Fibroblast of mammary gland (primary cell): ENCODE measurements around the gene OXSM.

Source experiments
- DNase-seq: peaks from one replicate; pipeline ENCODE4 v3.0.0-alpha.2; 2010; ENCODE audit warnings: low read depth
- H3K4me3 ChIP-seq: 2 replicates; pipeline ENCODE4 v1.5.1; 2011; ENCODE audit warnings: low read depth, mild to moderate bottlenecking, low read length, moderate library complexity; ENCODE audit not compliant: control insufficient read depth
- CTCF ChIP-seq: conservative IDR thresholded peaks from 2 replicates; pipeline ENCODE4 v1.5.1; 2011; ENCODE audit warnings: low read depth, low read length, inconsistent platforms; ENCODE audit not compliant: control insufficient read depth, insufficient read depth

OXSM gene

GRCh38 chr3:25820366-25820765 is 30.5 kb downstream of the OXSM start:
- no peak overlapping the region for H3K4me3 ChIP-seq
- peak; percentile 98 for DNase-seq
- no peak for TF ChIP-seq CTCF

- no peak for TF ChIP-seq CTCF
- no peak for DNase-seq
- H3K4me3 ChIP-seq: no peak overlapping the region
Observed at GRCh38 chr3:25820816-25821486, 31.1 kb downstream of the OXSM start.

GRCh38 chr3:25821746-25822573 is 32.1 kb downstream of the OXSM start:
- no peak overlapping the region for H3K4me3 ChIP-seq
- no peak for DNase-seq
- TF ChIP-seq CTCF: no peak

GRCh38 chr3:25823314-25823713 is 33.4 kb downstream of the OXSM start:
- TF ChIP-seq CTCF: no peak
- H3K4me3 ChIP-seq: no peak overlapping the region
- no peak for DNase-seq

- DNase-seq: no peak
- no peak overlapping the region for H3K4me3 ChIP-seq
- TF ChIP-seq CTCF: no peak
Observed at GRCh38 chr3:25826510-25826909, 36.6 kb downstream of the OXSM start.

- DNase-seq: no peak
Observed at GRCh38 chr3:25830373-25831280, 40.7 kb downstream of the OXSM start.

More at GRCh38 chr3:25830373-25831280, 40.7 kb downstream of the OXSM start:
- H3K4me3 ChIP-seq: no peak overlapping the region
- no peak for TF ChIP-seq CTCF
